ENCODE data around the gene ZNF684.

The ZNF684 gene

GRCh38 chr1:40588586-40588985 lies 57.1 kb downstream of the ZNF684 start:
- H3K4me3 ChIP-seq (replicated peaks; ENCODE audit: insufficient read depth, low read length), result no peak overlapping the region
- H3K27me3 ChIP-seq (ENCODE audit: insufficient read depth, poor library complexity, severe bottlenecking), result no peaks in the 10 kb centered on the region
- no peak for TF ChIP-seq REST (IDR thresholded peaks at IDR 0.05; ENCODE audit: insufficient replicate concordance, low read depth)
- no peak for TF ChIP-seq CTCF (IDR thresholded peaks at IDR 0.05; ENCODE audit: insufficient read depth, low read length)
- TF ChIP-seq POLR2AphosphoS5 (IDR thresholded peaks at IDR 0.05; ENCODE audit: low read depth), result no peak
- TF ChIP-seq GABPA (IDR thresholded peaks at IDR 0.05; ENCODE audit: low read depth), result no peak
- no peak for TF ChIP-seq SPI1 (IDR thresholded peaks at IDR 0.05; ENCODE audit: borderline replicate concordance, low read depth)
- no peak overlapping the region for H3K27ac ChIP-seq (replicated peaks)
- DNase-seq (ENCODE audit: low read depth in 1 of 2, low spot score in 1 of 2), result no peak

GRCh38 chr1:40592107-40592803 lies 60.8 kb downstream of the ZNF684 start:
- no peaks in the 10 kb centered on the region for H3K27me3 ChIP-seq (ENCODE audit: insufficient read depth, poor library complexity, severe bottlenecking)
- peak in 1 of 2 experiments; percentile 7 for DNase-seq (ENCODE audit: low read depth in 1 of 2, low spot score in 1 of 2)
- TF ChIP-seq POLR2AphosphoS5 (IDR thresholded peaks at IDR 0.05; ENCODE audit: low read depth) (no peak), CTCF (IDR thresholded peaks at IDR 0.05; ENCODE audit: insufficient read depth, low read length) (peak; percentile 6)
- no peak overlapping the region for H3K27ac ChIP-seq (replicated peaks)
- no peak overlapping the region for H3K4me3 ChIP-seq (replicated peaks; ENCODE audit: insufficient read depth, low read length)

- DNase-seq (ENCODE audit: low read depth in 1 of 2, low spot score in 1 of 2), result peak; percentile 20 to 25
- TF ChIP-seq REST (IDR thresholded peaks at IDR 0.05; ENCODE audit: insufficient replicate concordance, low read depth) (no peak), GABPA (IDR thresholded peaks at IDR 0.05; ENCODE audit: low read depth) (no peak), POLR2AphosphoS5 (IDR thresholded peaks at IDR 0.05; ENCODE audit: low read depth) (no peak)
- H3K27ac ChIP-seq (replicated peaks), result no peak overlapping the region
- no peak overlapping the region for H3K4me3 ChIP-seq (replicated peaks; ENCODE audit: insufficient read depth, low read length)
- H3K27me3 ChIP-seq (ENCODE audit: insufficient read depth, poor library complexity, severe bottlenecking), result no peaks in the 10 kb centered on the region
Measured at GRCh38 chr1:40593449-40594186, 62.2 kb downstream of the ZNF684 start.

- Histone ChIP-seq H3K27me3 (ENCODE audit: insufficient read depth, poor library complexity, severe bottlenecking) (no peaks in the 10 kb centered on the region), H3K27ac (replicated peaks) (no peak overlapping the region), H3K4me3 (replicated peaks; ENCODE audit: insufficient read depth, low read length) (no peak overlapping the region)
- TF ChIP-seq CTCF (IDR thresholded peaks at IDR 0.05; ENCODE audit: insufficient read depth, low read length) (no peak), SPI1 (IDR thresholded peaks at IDR 0.05; ENCODE audit: borderline replicate concordance, low read depth) (no peak), POLR2AphosphoS5 (IDR thresholded peaks at IDR 0.05; ENCODE audit: low read depth) (no peak), REST (IDR thresholded peaks at IDR 0.05; ENCODE audit: insufficient replicate concordance, low read depth) (no peak), GABPA (IDR thresholded peaks at IDR 0.05; ENCODE audit: low read depth) (no peak)
- DNase-seq (ENCODE audit: low read depth in 1 of 2, low spot score in 1 of 2), result peak in 1 of 2 experiments; percentile 20
Measured at GRCh38 chr1:40594187-40594531, 62.7 kb downstream of the ZNF684 start.

All from HL-60 (cell line).